Activated naive CD8-positive, alpha-beta T cell treated with anti-CD3 and anti-CD28 coated beads, Interleukin-2, amount 10 ng/mL, durations not matched to agents 7 days and 5 days (primary cell): ENCODE results near the gene CALM1. TPM values are rescaled to one million over a fixed set of nuclear protein-coding genes. Genes with fewer than 3 reads are reported as not detected.

Experiments used
- ATAC-seq: fragments of 150-1000 bp; cut with Tn5 transposase; one replicate; pipeline ENCODE4 v1.10.0; 2021; ENCODE audit warnings: low read depth, moderate library complexity
- POLR2A ChIA-PET: fragments of 350-600 bp; sonication (Branson Sonifier 250); formaldehyde crosslinking; loops from one replicate; lab custom pipeline; 2021; ENCODE audit warnings: antibody characterized with exemption; lab: Charles Lee
- DNase-seq: peaks from one replicate; pipeline ENCODE4 v3.0.0; 2021
- H3K27ac Mint-ChIP-seq: one replicate; pipeline ENCODE4 v1.8.0; 2022; ENCODE audit warnings: mild to moderate bottlenecking, mixed read lengths
- H3K27me3 Mint-ChIP-seq: one replicate; pipeline ENCODE4 v1.8.0; 2022; ENCODE audit warnings: mild to moderate bottlenecking, moderate library complexity, mixed read lengths
- H3K36me3 Mint-ChIP-seq: one replicate; pipeline ENCODE4 v1.8.0; 2021; ENCODE audit warnings: mild to moderate bottlenecking, mixed read lengths
- H3K4me1 Mint-ChIP-seq: one replicate; pipeline ENCODE4 v1.8.0; 2021; ENCODE audit warnings: mixed read lengths
- H3K4me3 Mint-ChIP-seq: one replicate; pipeline ENCODE4 v1.8.0; 2022; ENCODE audit warnings: mild to moderate bottlenecking, moderate library complexity, mixed read lengths
- H3K9me3 Mint-ChIP-seq: one replicate; pipeline ENCODE4 v1.8.0; 2021; ENCODE audit warnings: mixed read lengths
- total RNA-seq, 2 experiments: library from RNA; stranded (reverse); gene quantifications; one replicate each; pipeline ENCODE4 v1.2.3, GENCODE V29; 2021

Gene CALM1
- total RNA-seq, 2 experiments from 2014 or later = 682 to 687 TPM

GRCh38 chr14:90454041-90455000, 57.5 kb downstream of the CALM1 start:
- Mint-ChIP-seq H3K4me3 (no peak overlapping the region), H3K27ac (no peak overlapping the region), H3K36me3 (no peaks in the 10 kb centered on the region), H3K9me3 (no peaks in the 10 kb centered on the region), H3K4me1 (peaks cover 7% of the 10 kb centered on the region), H3K27me3 (no peaks in the 10 kb centered on the region)
- POLR2A ChIA-PET = no interaction called here
- DNase-seq = no peak
- no peak for ATAC-seq

- DNase-seq = no peak
- H3K4me3 Mint-ChIP-seq = no peak overlapping the region
- no peak for ATAC-seq
- no peaks in the 10 kb centered on the region for H3K27me3 Mint-ChIP-seq
- peaks cover 7% of the 10 kb centered on the region for H3K4me1 Mint-ChIP-seq
- H3K27ac Mint-ChIP-seq = no peak overlapping the region
- no peaks in the 10 kb centered on the region for H3K36me3 Mint-ChIP-seq
- H3K9me3 Mint-ChIP-seq = no peaks in the 10 kb centered on the region
- POLR2A ChIA-PET = no interaction called here
Observed at GRCh38 chr14:90455100-90455571, 58.3 kb downstream of the CALM1 start.

GRCh38 chr14:90456551-90456950, 59.7 kb downstream of the CALM1 start:
- no peaks in the 10 kb centered on the region for H3K36me3 Mint-ChIP-seq
- DNase-seq (no peak), ATAC-seq (no peak)
- no peaks in the 10 kb centered on the region for H3K9me3 Mint-ChIP-seq
- no peak overlapping the region for H3K4me3 Mint-ChIP-seq
- H3K27ac Mint-ChIP-seq = no peak overlapping the region
- POLR2A ChIA-PET = no interaction called here
- H3K4me1 Mint-ChIP-seq = peaks cover 7% of the 10 kb centered on the region
- H3K27me3 Mint-ChIP-seq = peaks cover 3% of the 10 kb centered on the region

- Mint-ChIP-seq H3K4me3 (no peak overlapping the region), H3K36me3 (no peaks in the 10 kb centered on the region), H3K4me1 (peaks cover 3% of the 10 kb centered on the region), H3K27me3 (peaks cover 3% of the 10 kb centered on the region), H3K27ac (no peak overlapping the region), H3K9me3 (no peaks in the 10 kb centered on the region)
- no peak for ATAC-seq
- DNase-seq = no peak
- POLR2A ChIA-PET = no interaction called here
Observed at GRCh38 chr14:90457186-90457585, 60.4 kb downstream of the CALM1 start.

Other genes with a start within 250 kb of the CALM1 start
- 10 to 100 TPM; 71.2 to 75.2 TPM for gene PSMC1, start 140.5 kb upstream of the CALM1 start, total RNA-seq
- gene NRDE2, start 65.1 kb upstream of the CALM1 start, total RNA-seq = 10 to 100 TPM; 25.4 TPM